Islet of Langerhans (tissue), 1 donor: ENCODE results near the gene BACH2.
A peak's percentile ranks its signal among the peaks of the same experiment; 100 is the strongest.

Source experiments
- FAIRE-seq: peaks from one replicate; lab custom pipeline; 2011; peaks lifted over from hg19 to GRCh38; lab: Jason Lieb, UNC

BACH2 gene

GRCh38 chr6:90277302-90278011 is 19.2 kb downstream of the BACH2 start:
- no peak for FAIRE-seq

DNA sequence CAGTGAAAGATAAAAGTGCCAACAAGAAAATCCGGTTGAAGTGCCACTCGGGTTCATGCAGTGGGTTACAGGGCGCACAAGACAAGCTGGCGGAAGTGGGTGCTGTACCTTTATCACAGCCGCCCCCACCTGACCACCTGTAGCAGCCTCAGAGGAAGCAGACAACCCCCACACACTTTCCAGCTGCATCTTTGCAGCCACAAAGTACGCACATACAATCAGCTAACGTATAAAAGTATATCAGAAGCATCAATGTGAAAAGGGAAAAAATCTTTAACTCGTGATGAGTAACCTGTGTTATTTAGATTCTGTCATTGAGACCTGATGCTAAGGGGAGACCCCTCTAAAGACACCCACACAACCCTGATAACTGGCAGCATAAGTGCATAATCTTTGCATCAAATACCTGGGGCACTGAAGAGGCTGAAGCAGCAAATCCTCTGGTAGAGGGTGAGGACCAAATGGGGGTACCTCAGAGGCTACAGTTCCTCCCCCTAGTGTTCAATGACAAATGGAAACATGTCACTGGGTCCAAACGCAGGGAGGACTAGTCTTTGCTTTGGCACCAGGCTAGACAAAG is 22.1 kb downstream of the BACH2 start:
- FAIRE-seq = no peak

- FAIRE-seq = no peak
These were observed 22.8 kb downstream of the BACH2 start for GRCh38 chr6:90273863-90274262.

GRCh38 chr6:90272895-90273294 is 23.7 kb downstream of the BACH2 start:
- FAIRE-seq = no peak

GRCh38 chr6:90271831-90272230 is 24.8 kb downstream of the BACH2 start:
- no peak for FAIRE-seq

DNA sequence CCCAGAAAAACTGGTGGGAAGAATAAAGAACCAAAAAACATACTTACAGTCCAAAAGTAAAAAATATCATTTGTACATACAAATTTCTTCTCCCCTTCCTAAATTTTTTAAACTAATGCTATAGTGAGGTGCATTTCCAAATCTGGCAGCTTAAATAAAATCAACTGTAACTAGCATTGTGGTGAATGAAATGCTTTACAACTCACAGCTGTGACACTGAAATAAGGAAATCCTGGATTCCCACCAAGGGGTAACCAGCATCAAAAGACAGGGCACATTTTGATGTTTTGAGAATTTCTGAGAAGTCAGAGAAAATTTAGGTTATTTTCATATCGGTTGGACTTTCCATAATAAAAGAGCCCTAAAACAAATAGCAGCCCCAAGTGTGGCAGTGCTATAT is 27.3 kb downstream of the BACH2 start:
- FAIRE-seq = no peak

- no peak for FAIRE-seq
These were observed 28.5 kb downstream of the BACH2 start for GRCh38 chr6:90268178-90268577.

- no peak for FAIRE-seq
These were observed 29.6 kb downstream of the BACH2 start for GRCh38 chr6:90266905-90267621.

- FAIRE-seq = no peak
These were observed 32.1 kb downstream of the BACH2 start for GRCh38 chr6:90264561-90264960.

DNA sequence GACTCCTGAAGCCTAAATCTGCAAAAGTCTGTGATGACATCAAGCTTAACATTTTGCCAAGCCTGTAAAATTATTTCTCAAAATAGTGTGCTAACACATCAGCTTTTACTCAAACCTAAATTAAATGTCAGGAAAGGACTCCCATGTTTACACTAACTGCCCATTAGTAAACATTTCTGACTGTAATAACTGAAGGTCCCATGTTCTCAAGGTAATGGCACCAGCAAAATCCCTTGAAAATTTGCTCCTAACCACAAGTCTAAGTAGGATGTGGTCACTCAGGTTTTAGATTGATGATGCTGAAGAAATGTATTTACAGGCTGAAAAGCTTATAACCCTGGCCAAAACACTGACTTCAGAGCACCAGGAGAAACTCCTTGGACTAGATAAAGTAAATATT is 33.0 kb downstream of the BACH2 start:
- no peak for FAIRE-seq

DNA sequence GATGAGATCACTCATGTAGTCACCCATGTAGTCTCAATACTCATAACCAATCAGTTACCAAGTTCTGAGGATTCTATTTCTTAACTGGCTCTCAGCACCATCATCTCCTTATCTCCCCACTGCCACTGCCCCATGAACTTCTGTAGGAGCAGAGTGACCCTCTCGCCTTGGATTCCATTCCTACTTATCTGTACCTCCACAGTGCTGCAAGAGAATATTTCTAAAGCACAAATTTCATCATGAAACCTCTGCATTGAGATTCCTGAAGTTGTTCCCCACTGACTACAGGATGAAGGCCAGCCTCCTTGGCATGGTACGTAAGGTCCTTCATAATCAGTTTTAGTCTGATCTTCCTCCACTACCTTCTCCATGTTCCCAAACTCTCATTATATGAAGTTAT is 34.8 kb downstream of the BACH2 start:
- FAIRE-seq = no peak

DNA sequence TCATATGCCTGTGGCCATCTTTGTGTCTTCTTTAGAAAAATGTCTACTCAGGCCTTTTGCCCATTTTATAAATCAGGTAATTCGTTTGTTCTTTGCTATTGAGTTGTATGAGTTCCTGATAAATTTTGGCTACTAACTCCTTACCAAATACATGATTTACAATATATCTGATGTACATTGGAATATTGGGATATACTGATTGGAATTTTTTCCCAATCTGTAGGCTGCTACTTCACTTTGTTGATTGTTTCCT is 39.2 kb downstream of the BACH2 start:
- no peak for FAIRE-seq

DNA sequence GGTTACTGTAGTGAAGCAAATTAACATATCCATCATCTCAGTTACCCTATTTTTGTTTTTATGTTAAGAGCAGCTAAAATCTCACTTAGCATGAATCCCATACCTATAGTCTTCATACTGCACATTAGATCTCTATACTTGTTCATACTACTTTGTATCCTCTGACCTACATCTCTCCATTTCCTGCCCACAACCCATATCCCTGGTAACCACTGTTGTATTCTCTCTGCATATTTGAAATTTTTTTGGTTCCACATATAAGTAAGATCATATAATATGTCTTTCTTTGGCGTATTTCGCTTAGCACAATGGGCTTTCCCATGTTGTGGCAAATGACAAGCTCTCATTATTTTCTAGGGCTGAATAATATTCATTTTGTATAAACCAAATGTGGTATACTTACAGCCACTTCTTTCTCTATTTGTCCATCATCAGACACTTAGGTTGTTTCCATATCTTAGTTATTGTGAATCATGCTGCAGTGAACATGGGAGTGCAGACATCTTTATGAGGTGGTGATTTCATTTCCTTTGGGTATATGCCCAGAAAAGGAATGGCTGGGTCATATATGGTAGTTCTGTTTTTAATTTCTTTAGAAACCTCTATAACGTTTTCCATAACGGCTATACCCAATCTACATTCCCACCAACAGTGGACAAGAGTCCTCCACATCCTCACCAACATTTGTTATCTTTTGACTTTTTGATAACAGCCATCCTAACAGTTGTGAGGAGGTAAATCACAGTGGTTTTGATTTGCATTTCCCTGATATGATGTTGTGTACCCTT is 39.8 kb downstream of the BACH2 start:
- no peak for FAIRE-seq

GRCh38 chr6:90253631-90254030 is 43.0 kb downstream of the BACH2 start:
- no peak for FAIRE-seq

- no peak for FAIRE-seq
These were observed 45.2 kb downstream of the BACH2 start for GRCh38 chr6:90251295-90251992.

- peak; percentile 5 for FAIRE-seq
These were observed 46.2 kb downstream of the BACH2 start for GRCh38 chr6:90250405-90250804.

DNA sequence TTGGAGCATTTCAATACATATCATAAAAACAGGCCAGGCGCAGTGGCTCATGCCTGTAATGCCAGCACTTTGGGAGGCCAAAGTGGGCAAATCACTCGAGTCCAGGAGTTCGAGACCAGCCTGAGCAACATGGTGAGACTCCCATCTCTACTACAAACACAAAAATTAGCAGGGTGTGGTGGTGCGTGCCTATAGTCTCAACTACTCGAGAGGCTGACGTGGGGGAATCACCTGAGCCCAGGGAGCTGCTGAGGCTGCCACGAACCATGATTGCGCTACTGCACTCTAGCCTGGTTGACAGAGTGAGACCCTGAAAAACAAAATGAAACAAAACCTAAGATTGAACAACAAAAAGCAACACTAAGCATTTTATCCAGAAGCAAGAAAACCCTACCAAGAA is 47.2 kb downstream of the BACH2 start:
- no peak for FAIRE-seq

GRCh38 chr6:90249034-90249433 is 47.6 kb downstream of the BACH2 start:
- FAIRE-seq = no peak

- FAIRE-seq = no peak
These were observed 49.4 kb downstream of the BACH2 start for GRCh38 chr6:90247262-90247661.

- FAIRE-seq = no peak
These were observed 55.3 kb downstream of the BACH2 start for GRCh38 chr6:90241229-90241880.

- no peak for FAIRE-seq
These were observed 58.0 kb downstream of the BACH2 start for GRCh38 chr6:90238496-90239266.
